ENCODE results near the gene IFNL3.
"Not testable (repeated sequence)": the region's sequence is repeated elsewhere in the genome, so short reads cannot be mapped to it uniquely, and the experiment has no call there.

The IFNL3 gene

GRCh38 chr19:39276740-39277139 lies 31.9 kb upstream of the IFNL3 start:
- Histone ChIP-seq H3K4me2 (ENCODE audit: low read length) (no peak overlapping the region), H3K4me1 (no peaks in the 10 kb centered on the region), H3K27me3 (ENCODE audit: control insufficient read depth, insufficient read depth, low read length) (no peaks in the 10 kb centered on the region), H2AFZ (no peak overlapping the region), H3K36me3 (ENCODE audit: control insufficient read depth, insufficient read depth, low read length) (no peaks in the 10 kb centered on the region), H3K27ac (no peak overlapping the region), H3K9ac (no peak overlapping the region), H3K4me3 (ENCODE audit: low read depth, low read length) (no peak overlapping the region), H3K9me3 (ENCODE audit: control insufficient read depth, low read length) (no peaks in the 10 kb centered on the region), H3K79me2 (no peaks in the 10 kb centered on the region)
- no peak for TF ChIP-seq CTCF (IDR thresholded peaks at IDR 0.05)

- Histone ChIP-seq H3K27me3 (ENCODE audit: control insufficient read depth, insufficient read depth, low read length) (no peaks in the 10 kb centered on the region), H3K27ac (no peak overlapping the region), H3K9me3 (ENCODE audit: control insufficient read depth, low read length) (no peaks in the 10 kb centered on the region), H3K79me2 (no peaks in the 10 kb centered on the region), H3K9ac (no peak overlapping the region), H2AFZ (no peak overlapping the region), H3K4me3 (ENCODE audit: low read depth, low read length) (no peak overlapping the region), H3K4me2 (ENCODE audit: low read length) (no peak overlapping the region), H3K36me3 (ENCODE audit: control insufficient read depth, insufficient read depth, low read length) (no peaks in the 10 kb centered on the region), H3K4me1 (no peaks in the 10 kb centered on the region)
- TF ChIP-seq CTCF (IDR thresholded peaks at IDR 0.05), result no peak
Measured at GRCh38 chr19:39275578-39275977, 30.8 kb upstream of the IFNL3 start.

GRCh38 chr19:39273859-39274258 lies 29.1 kb upstream of the IFNL3 start:
- H3K4me3 ChIP-seq (ENCODE audit: low read depth, low read length); H3K79me2 ChIP-seq; H3K27me3 ChIP-seq (ENCODE audit: control insufficient read depth, insufficient read depth, low read length); H3K9ac ChIP-seq; H3K4me2 ChIP-seq (ENCODE audit: low read length); H3K27ac ChIP-seq; H3K4me1 ChIP-seq; H3K9me3 ChIP-seq (ENCODE audit: control insufficient read depth, low read length); H3K36me3 ChIP-seq (ENCODE audit: control insufficient read depth, insufficient read depth, low read length); H2AFZ ChIP-seq: not testable (repeated sequence)

GRCh38 chr19:39270036-39270871 lies 25.4 kb upstream of the IFNL3 start:
- Histone ChIP-seq H3K27me3 (ENCODE audit: control insufficient read depth, insufficient read depth, low read length) (no peaks in the 10 kb centered on the region), H3K9me3 (ENCODE audit: control insufficient read depth, low read length) (no peaks in the 10 kb centered on the region), H3K4me3 (ENCODE audit: low read depth, low read length) (no peak overlapping the region), H2AFZ (no peak overlapping the region), H3K4me2 (ENCODE audit: low read length) (no peak overlapping the region), H3K79me2 (no peaks in the 10 kb centered on the region), H3K9ac (no peak overlapping the region), H3K27ac (no peak overlapping the region), H3K4me1 (no peaks in the 10 kb centered on the region), H3K36me3 (ENCODE audit: control insufficient read depth, insufficient read depth, low read length) (no peaks in the 10 kb centered on the region)
- TF ChIP-seq CTCF (IDR thresholded peaks at IDR 0.05), result no peak

GRCh38 chr19:39269369-39269768 lies 24.6 kb upstream of the IFNL3 start:
- H3K27ac ChIP-seq; H3K27me3 ChIP-seq (ENCODE audit: control insufficient read depth, insufficient read depth, low read length); H3K36me3 ChIP-seq (ENCODE audit: control insufficient read depth, insufficient read depth, low read length); H3K79me2 ChIP-seq; H3K4me1 ChIP-seq; H3K9me3 ChIP-seq (ENCODE audit: control insufficient read depth, low read length); H3K4me3 ChIP-seq (ENCODE audit: low read depth, low read length); H3K9ac ChIP-seq; H2AFZ ChIP-seq; H3K4me2 ChIP-seq (ENCODE audit: low read length): not testable (repeated sequence)

GRCh38 chr19:39268531-39269223 lies 23.9 kb upstream of the IFNL3 start:
- H3K4me2 ChIP-seq (ENCODE audit: low read length); H3K36me3 ChIP-seq (ENCODE audit: control insufficient read depth, insufficient read depth, low read length); H3K4me3 ChIP-seq (ENCODE audit: low read depth, low read length); H3K27ac ChIP-seq; H3K4me1 ChIP-seq; H2AFZ ChIP-seq; H3K27me3 ChIP-seq (ENCODE audit: control insufficient read depth, insufficient read depth, low read length); H3K79me2 ChIP-seq; H3K9ac ChIP-seq; H3K9me3 ChIP-seq (ENCODE audit: control insufficient read depth, low read length): not testable (repeated sequence)

- not testable (repeated sequence) for H3K4me2 ChIP-seq (ENCODE audit: low read length); H3K4me3 ChIP-seq (ENCODE audit: low read depth, low read length); H3K9ac ChIP-seq; H2AFZ ChIP-seq; H3K79me2 ChIP-seq; H3K9me3 ChIP-seq (ENCODE audit: control insufficient read depth, low read length); H3K27ac ChIP-seq; H3K4me1 ChIP-seq; H3K36me3 ChIP-seq (ENCODE audit: control insufficient read depth, insufficient read depth, low read length); H3K27me3 ChIP-seq (ENCODE audit: control insufficient read depth, insufficient read depth, low read length)
Measured at GRCh38 chr19:39268085-39268484, 23.3 kb upstream of the IFNL3 start, which contains the start of gene IFNL2. Gene IFNL2 (plus strand): TSS chr19:39268396. CDS start chr19:39268569, 173 bp downstream.

All from parathyroid adenoma (tissue), 2 donors.